Subcutaneous adipose tissue (tissue), 4 donors: ENCODE data around the gene ERC1. TPM values are rescaled to one million over a fixed set of nuclear protein-coding genes. Genes with fewer than 3 reads are reported as not detected.

Source experiments
- total RNA-seq, 4 donors: library from RNA; depleted of rRNA; stranded (reverse); fragments of >200 nt; gene quantifications; one replicate each; pipeline ENCODE4 v1.1.0, GENCODE V29; 2016
- TF ChIP-seq, protein P1 (sequence below): fragments of 450-650 bp; IDR thresholded peaks from one replicate; pipeline ENCODE4 v1.5.1; 2016; ENCODE audit warnings: low read depth, mild to moderate bottlenecking, control low read depth, antibody characterized with exemption, moderate library complexity

ERC1 gene
- total RNA-seq, 4 donors from 2014 or later = 40.3 to 71.8 (median 62.3) TPM

DNA sequence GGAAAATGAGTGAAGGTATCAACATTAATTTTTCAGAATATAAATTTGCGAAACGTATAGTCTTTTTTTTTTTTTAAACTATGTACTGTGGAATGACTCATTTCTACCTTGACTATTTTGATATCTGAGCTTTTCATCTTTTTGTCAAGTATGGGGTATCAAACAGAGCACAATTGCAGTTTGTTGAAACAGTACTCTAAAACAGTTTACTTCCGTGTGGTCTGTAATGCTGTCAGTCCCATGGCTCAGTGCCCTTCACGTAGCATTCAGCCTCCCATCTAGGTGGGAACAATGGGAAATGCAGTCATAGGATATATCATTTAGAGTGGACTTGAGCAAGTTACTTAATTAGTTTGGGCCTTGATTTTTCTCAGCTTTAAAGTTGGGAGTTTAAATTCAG, 139.5 kb downstream of the ERC1 start:
- TF ChIP-seq, protein P1, sequence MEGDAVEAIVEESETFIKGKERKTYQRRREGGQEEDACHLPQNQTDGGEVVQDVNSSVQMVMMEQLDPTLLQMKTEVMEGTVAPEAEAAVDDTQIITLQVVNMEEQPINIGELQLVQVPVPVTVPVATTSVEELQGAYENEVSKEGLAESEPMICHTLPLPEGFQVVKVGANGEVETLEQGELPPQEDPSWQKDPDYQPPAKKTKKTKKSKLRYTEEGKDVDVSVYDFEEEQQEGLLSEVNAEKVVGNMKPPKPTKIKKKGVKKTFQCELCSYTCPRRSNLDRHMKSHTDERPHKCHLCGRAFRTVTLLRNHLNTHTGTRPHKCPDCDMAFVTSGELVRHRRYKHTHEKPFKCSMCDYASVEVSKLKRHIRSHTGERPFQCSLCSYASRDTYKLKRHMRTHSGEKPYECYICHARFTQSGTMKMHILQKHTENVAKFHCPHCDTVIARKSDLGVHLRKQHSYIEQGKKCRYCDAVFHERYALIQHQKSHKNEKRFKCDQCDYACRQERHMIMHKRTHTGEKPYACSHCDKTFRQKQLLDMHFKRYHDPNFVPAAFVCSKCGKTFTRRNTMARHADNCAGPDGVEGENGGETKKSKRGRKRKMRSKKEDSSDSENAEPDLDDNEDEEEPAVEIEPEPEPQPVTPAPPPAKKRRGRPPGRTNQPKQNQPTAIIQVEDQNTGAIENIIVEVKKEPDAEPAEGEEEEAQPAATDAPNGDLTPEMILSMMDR = no peak

DNA sequence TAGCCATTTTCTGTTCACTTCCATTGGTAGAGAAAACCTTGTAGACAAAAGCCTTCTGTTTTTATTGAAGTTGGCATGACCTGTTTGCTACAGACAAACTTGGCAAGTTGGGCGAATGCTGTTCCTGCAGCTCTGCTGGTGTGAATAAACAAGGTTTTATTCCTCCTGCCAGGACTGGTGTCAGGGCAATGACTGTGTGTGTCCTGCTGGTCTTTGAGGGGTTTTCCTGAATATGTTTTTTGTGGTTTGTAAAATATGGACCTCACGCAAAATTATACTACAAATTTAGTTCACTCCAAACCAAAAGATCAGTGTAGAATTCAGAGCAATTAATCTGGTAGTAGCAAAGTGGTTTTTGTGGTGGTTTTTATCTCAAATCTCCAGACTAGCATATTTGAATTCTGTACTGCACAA, 140.8 kb downstream of the ERC1 start:
- TF ChIP-seq, protein P1 = no peak

DNA sequence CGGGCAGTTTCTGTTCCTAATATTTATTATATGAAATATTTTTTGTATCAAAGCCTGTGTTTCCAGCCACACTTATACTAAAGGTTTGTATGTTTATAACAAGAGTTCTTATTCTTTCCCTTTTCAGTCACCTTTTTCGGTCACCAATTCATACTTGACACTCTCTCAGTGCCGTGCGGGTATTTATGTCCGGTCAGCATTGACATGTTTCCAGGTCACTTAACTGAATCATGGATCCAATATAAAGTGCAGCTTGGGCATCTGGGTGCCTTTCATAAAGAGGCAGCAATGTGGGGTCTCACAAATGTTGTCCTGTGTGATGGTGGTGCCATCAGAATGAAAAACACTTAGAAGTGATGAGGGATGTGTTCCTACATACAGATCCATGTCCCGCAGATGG, 141.3 kb downstream of the ERC1 start:
- TF ChIP-seq, protein P1 = no peak

DNA sequence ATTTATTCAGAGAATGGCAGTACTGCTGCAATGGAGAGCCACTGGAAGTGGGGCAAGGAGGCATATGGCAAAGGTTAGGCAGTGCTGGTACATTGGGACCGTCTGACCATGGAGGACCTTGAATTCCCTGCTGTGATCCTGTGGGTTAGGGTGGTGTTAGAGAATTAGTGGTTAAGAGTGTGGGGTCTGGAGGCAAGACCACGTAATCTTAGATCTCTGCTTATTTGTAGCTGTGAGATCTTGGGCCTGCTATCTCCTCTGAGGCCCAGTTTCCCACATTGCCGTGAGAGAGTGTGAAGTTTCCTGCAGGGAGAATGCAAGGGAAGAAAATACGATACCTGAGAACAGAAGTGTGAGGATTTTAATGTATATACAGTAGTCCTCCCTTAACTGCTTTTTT, 147.7 kb downstream of the ERC1 start:
- TF ChIP-seq, protein P1 = no peak

DNA sequence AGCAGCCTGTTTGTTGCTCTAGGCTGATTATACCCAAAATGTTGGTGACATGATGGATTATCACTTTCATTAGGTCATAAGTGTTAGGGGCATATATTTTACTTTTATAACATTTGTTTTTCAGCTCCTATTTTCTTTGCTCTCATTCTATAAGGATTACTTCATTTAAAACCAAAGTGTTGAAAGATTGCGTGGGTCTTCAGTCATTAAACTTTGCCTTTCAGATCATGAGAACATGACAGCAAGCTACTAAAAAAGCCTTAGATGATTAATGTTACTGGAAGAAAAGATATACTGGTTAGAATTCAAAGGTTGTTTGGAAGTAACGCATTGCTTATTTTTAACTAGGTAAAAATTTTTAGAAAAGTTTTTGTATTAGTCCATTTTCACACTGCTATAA, 156.8 kb downstream of the ERC1 start:
- TF ChIP-seq, protein P1 = no peak

DNA sequence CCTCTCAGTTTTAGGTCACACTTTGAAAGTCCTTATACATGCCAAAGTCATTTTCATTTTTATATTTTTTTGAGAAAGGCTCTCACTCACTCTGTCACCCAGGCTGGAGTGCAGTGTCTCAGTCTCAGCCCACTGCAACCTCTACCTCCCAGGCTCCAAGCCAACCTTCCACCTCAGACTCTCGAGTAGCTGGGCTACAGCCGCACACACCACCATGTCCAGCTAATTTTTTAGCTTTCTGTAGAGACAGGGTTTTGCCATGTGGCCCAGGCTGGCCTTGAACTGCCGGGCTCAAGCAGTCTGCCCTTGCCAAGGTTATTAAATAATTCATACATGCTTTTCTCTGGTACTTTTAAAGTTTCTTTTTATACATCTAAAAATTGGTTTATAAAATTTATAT, 166.0 kb downstream of the ERC1 start:
- TF ChIP-seq, protein P1 = no peak

DNA sequence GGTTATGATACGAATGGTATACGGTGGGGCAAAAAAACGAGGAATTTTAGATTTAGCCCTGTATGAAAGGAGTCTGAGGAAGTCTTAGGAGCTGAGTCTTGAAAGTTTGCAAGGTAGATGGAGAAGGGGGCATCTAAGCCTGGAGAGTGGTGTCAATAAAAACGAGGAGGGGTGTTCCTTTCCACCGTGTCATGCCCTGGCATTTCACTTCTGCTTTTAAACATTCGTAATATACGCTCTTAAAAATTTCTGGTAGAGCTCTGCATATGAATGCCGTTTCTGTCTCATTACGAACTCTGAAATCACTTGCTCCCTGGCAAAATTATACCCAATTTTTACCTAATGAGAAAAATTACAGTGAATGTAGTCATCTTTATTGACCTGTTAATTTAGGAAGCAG, 170.2 kb downstream of the ERC1 start:
- TF ChIP-seq, protein P1 = no peak
